ENCODE measurements around the gene TMOD1.
"Not testable (repeated sequence)": the region's sequence is repeated elsewhere in the genome, so short reads cannot be mapped to it uniquely, and the experiment has no call there.

The TMOD1 gene

GRCh38 chr9:97568461-97569275 is 67.2 kb downstream of the TMOD1 start:
- DNase-seq, result no peak

GRCh38 chr9:97570899-97571298 is 69.4 kb downstream of the TMOD1 start:
- DNase-seq, result no peak

- no peak for DNase-seq
These were observed 70.2 kb downstream of the TMOD1 start for GRCh38 chr9:97571664-97572063.

- no peak for DNase-seq
These were observed 70.9 kb downstream of the TMOD1 start for GRCh38 chr9:97572196-97572891.

GRCh38 chr9:97572892-97573365 is 71.5 kb downstream of the TMOD1 start:
- DNase-seq, result no peak

GRCh38 chr9:97573482-97574073 is 72.1 kb downstream of the TMOD1 start:
- no peak for DNase-seq

GRCh38 chr9:97574101-97574571 is 72.7 kb downstream of the TMOD1 start:
- not testable (repeated sequence) for DNase-seq

- peak; percentile 40 for DNase-seq
These were observed 73.6 kb downstream of the TMOD1 start for GRCh38 chr9:97574921-97575672.

- DNase-seq, result no peak
These were observed 74.3 kb downstream of the TMOD1 start for GRCh38 chr9:97575673-97576200.

GRCh38 chr9:97577051-97577450 is 75.6 kb downstream of the TMOD1 start:
- DNase-seq, result no peak

- DNase-seq, result no peak
These were observed 77.4 kb downstream of the TMOD1 start for GRCh38 chr9:97578846-97579245.

- DNase-seq, result no peak
These were observed 78.4 kb downstream of the TMOD1 start for GRCh38 chr9:97579914-97580313.

GRCh38 chr9:97581590-97581989 is 80.1 kb downstream of the TMOD1 start:
- DNase-seq, result not testable (repeated sequence)

- not testable (repeated sequence) for DNase-seq
These were observed 83.3 kb downstream of the TMOD1 start for GRCh38 chr9:97584778-97585177.

- DNase-seq, result not testable (repeated sequence)
These were observed 85.4 kb downstream of the TMOD1 start for GRCh38 chr9:97586909-97587308.

GRCh38 chr9:97591535-97591934 is 90.1 kb downstream of the TMOD1 start:
- DNase-seq, result no peak

- DNase-seq, result no peak
These were observed 90.7 kb downstream of the TMOD1 start for GRCh38 chr9:97592126-97592525.

- no peak for DNase-seq
These were observed 92.5 kb downstream of the TMOD1 start for GRCh38 chr9:97593960-97594359.

GRCh38 chr9:97594381-97594921 is 93.0 kb downstream of the TMOD1 start:
- DNase-seq, result no peak

GRCh38 chr9:97596906-97597305 is 95.4 kb downstream of the TMOD1 start:
- DNase-seq, result no peak

- peak; percentile 77 for DNase-seq
These were observed 97.2 kb downstream of the TMOD1 start for GRCh38 chr9:97598461-97599288.

Measured in CD4-positive, alpha-beta T cell treated with Interleukin-6 for 4 hours (primary cell).